Hematopoietic multipotent progenitor cell (in vitro differentiated cells): ENCODE results near the gene OR10S1. TPM values are rescaled to one million over a fixed set of nuclear protein-coding genes. Genes with fewer than 3 reads are reported as not detected.
"Not testable (repeated sequence)": the region's sequence is repeated elsewhere in the genome, so short reads cannot be mapped to it uniquely, and the experiment has no call there.

Experiments used
- DNase-seq, 3 donors: peaks; one replicate each; pipeline ENCODE4 v3.0.0-alpha.2; 2011 to 2015; ENCODE audit warnings: low read depth in 2 of 3, low spot score in 2 of 3
- total RNA-seq: library from RNA; depleted of rRNA; stranded (reverse); fragments of >200 nt; gene quantifications from one replicate; pipeline ENCODE4 v1.2.3, GENCODE V29; 2012

OR10S1 gene
- under 0.01 TPM for total RNA-seq

- no peak for DNase-seq
These were observed at the start of gene OR10S1 for GRCh38 chr11:123977731-123978347. TSS of gene OR10S1 (minus strand) at chr11:123977781. CDS start at chr11:123977664, 117 bp downstream.

GRCh38 chr11:124026498-124026897 lies 48.9 kb upstream of the OR10S1 start, which contains the start of gene OR10G8:
TSS of gene OR10G8 (plus strand) at chr11:124026798. CDS start at chr11:124029623, 2,825 bp downstream.
- no peak for DNase-seq

- DNase-seq: not testable (repeated sequence)
These were observed 38.3 kb upstream of the OR10S1 start for GRCh38 chr11:124015837-124016236.

GRCh38 chr11:124012697-124013096 lies 35.1 kb upstream of the OR10S1 start, which contains the start of gene OR10G4:
TSS of gene OR10G4 (plus strand) at chr11:124012997. CDS start at chr11:124015575, 2,578 bp downstream.
- DNase-seq: no peak

GRCh38 chr11:123995119-123995518 lies 17.5 kb upstream of the OR10S1 start, which contains the start of gene OR10G6:
TSS of gene OR10G6 (minus strand) at chr11:123995161. CDS start at chr11:123995161, 0 bp downstream.
- DNase-seq: no peak

- no peak for DNase-seq
These were observed 1.7 kb upstream of the OR10S1 start for GRCh38 chr11:123979311-123979710.

- DNase-seq: no peak
These were observed 616 bp downstream of the OR10S1 start for GRCh38 chr11:123976770-123977560.

GRCh38 chr11:123973816-123974215 lies 3.8 kb downstream of the OR10S1 start:
- no peak for DNase-seq

GRCh38 chr11:123956752-123957151 lies 20.8 kb downstream of the OR10S1 start:
- DNase-seq: no peak

GRCh38 chr11:123945132-123945531 lies 32.4 kb downstream of the OR10S1 start:
- DNase-seq: no peak

- DNase-seq: no peak
These were observed 33.8 kb downstream of the OR10S1 start, which contains the start of gene OR6T1 for GRCh38 chr11:123943738-123944137. TSS of gene OR6T1 (minus strand) at chr11:123943838. CDS start at chr11:123943838, 0 bp downstream.

GRCh38 chr11:123942413-123942812 lies 35.2 kb downstream of the OR10S1 start:
- no peak for DNase-seq

- DNase-seq: no peak
These were observed 38.3 kb downstream of the OR10S1 start, which contains the start of gene OR4D5 for GRCh38 chr11:123939317-123939716. TSS of gene OR4D5 (plus strand) at chr11:123939617. CDS start at chr11:123939617, 0 bp downstream.

Other genes with a start within 250 kb of the OR10S1 start
- gene ZNF202, start 236.1 kb downstream of the OR10S1 start, total RNA-seq: 9.4 TPM
- not detected for gene OR6X1, start 223.3 kb downstream of the OR10S1 start, total RNA-seq
- gene OR6M1, start 171.4 kb downstream of the OR10S1 start, total RNA-seq: under 0.01 TPM
- not detected for gene TMEM225, start 92.1 kb downstream of the OR10S1 start, total RNA-seq
- not detected for gene OR8D4, start 75.6 kb downstream of the OR10S1 start, total RNA-seq
- 0.27 TPM for gene OR4D5, start 38.2 kb downstream of the OR10S1 start, total RNA-seq
- gene OR6T1, start 33.9 kb downstream of the OR10S1 start, total RNA-seq: not detected
- gene OR10G6, start 17.4 kb upstream of the OR10S1 start, total RNA-seq: under 0.01 TPM
- gene OR10G4, start 35.2 kb upstream of the OR10S1 start, total RNA-seq: not detected
- gene OR10G9, start 45.2 kb upstream of the OR10S1 start, total RNA-seq: under 0.01 TPM
- under 0.01 TPM for gene OR10G8, start 49.0 kb upstream of the OR10S1 start, total RNA-seq
- not detected for gene OR10G7, start 63.5 kb upstream of the OR10S1 start, total RNA-seq
- gene VWA5A, start 137.7 kb upstream of the OR10S1 start, total RNA-seq: 19.1 TPM
- gene OR10D3, start 205.6 kb upstream of the OR10S1 start, total RNA-seq: not detected